Vagina (tissue), 2 donors: ENCODE results near the gene RHOV.

Experiments used
- POLR2A ChIP-seq, 2 donors: fragments of 450-650 bp; IDR thresholded peaks; one replicate each; pipeline ENCODE4 v1.6.1; 2017; ENCODE audit warnings: antibody characterized with exemption in 2 of 2, mild to moderate bottlenecking in 2 of 2, moderate library complexity in 2 of 2
- POLR2AphosphoS5 ChIP-seq, 2 donors: sonication (generic); formaldehyde crosslinking; IDR thresholded peaks; one replicate each; pipeline ENCODE4 v1.9.0; 2017; ENCODE audit warnings: antibody characterized with exemption in 2 of 2, mild to moderate bottlenecking in 2 of 2, low read depth in 1 of 2; ENCODE audit not compliant: insufficient read depth in 1 of 2
- TF ChIP-seq, protein P1 (sequence below), 3 experiments: fragments of 450-650 bp in 2 of 3; fragments of 200-600 bp in 1 of 3; sonication (generic) in 1 of 3; IDR thresholded peaks; one replicate each; pipeline ENCODE4 v1.5.1; 2017 to 2019; ENCODE audit warnings: antibody characterized with exemption in 3 of 3, mild to moderate bottlenecking in 2 of 3, moderate library complexity in 2 of 3

- TF ChIP-seq, protein P1, sequence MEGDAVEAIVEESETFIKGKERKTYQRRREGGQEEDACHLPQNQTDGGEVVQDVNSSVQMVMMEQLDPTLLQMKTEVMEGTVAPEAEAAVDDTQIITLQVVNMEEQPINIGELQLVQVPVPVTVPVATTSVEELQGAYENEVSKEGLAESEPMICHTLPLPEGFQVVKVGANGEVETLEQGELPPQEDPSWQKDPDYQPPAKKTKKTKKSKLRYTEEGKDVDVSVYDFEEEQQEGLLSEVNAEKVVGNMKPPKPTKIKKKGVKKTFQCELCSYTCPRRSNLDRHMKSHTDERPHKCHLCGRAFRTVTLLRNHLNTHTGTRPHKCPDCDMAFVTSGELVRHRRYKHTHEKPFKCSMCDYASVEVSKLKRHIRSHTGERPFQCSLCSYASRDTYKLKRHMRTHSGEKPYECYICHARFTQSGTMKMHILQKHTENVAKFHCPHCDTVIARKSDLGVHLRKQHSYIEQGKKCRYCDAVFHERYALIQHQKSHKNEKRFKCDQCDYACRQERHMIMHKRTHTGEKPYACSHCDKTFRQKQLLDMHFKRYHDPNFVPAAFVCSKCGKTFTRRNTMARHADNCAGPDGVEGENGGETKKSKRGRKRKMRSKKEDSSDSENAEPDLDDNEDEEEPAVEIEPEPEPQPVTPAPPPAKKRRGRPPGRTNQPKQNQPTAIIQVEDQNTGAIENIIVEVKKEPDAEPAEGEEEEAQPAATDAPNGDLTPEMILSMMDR (IDR thresholded peaks at IDR 0.05) = no peak
- TF ChIP-seq POLR2A (IDR thresholded peaks at IDR 0.05) (no peak), POLR2AphosphoS5 (IDR thresholded peaks at IDR 0.05; ENCODE audit: insufficient read depth in 1 of 2, low read depth in 1 of 2) (peak; percentile 38 to 42)
These were observed 28.3 kb downstream of the RHOV start for GRCh38 chr15:40845511-40846284.
